Upper lobe of left lung (tissue), 6 donors: ENCODE measurements around the gene SF3A2. TPM values are rescaled to one million over a fixed set of nuclear protein-coding genes. Genes with fewer than 3 reads are reported as not detected.

ENCODE experiments used
- ATAC-seq, 2 donors: fragments of 200-7000 bp; cut with Tn5 transposase; one replicate each; pipeline ENCODE4 v1.9.1; 2022; ENCODE audit warnings: mild to moderate bottlenecking in 2 of 2, moderate library complexity in 2 of 2; ENCODE audit not compliant: low FRiP score in 2 of 2
- DNase-seq, 2 donors: peaks; one replicate each; pipeline ENCODE4 v3.0.0-alpha.2; 2019 to 2020
- H3K27ac ChIP-seq, 4 donors: fragments of 200-600 bp; sonication (generic); one replicate each; pipeline ENCODE4 v1.5.1; 2016 to 2019
- H3K27me3 ChIP-seq, 4 donors: fragments of 200-600 bp; sonication (generic); one replicate each; pipeline ENCODE4 v1.5.1; 2017 to 2019
- H3K36me3 ChIP-seq, 4 donors: fragments of 200-600 bp; sonication (generic); one replicate each; pipeline ENCODE4 v1.5.1; 2016 to 2019
- H3K4me1 ChIP-seq, 4 donors: fragments of 200-600 bp; sonication (generic); one replicate each; pipeline ENCODE4 v1.5.1; 2018 to 2019
- H3K4me3 ChIP-seq, 4 donors: fragments of 200-600 bp; sonication (generic); one replicate each; pipeline ENCODE4 v1.5.1; 2017 to 2019; ENCODE audit warnings: mild to moderate bottlenecking in 2 of 4, moderate library complexity in 1 of 4
- H3K9me3 ChIP-seq, 4 donors: fragments of 200-600 bp; sonication (generic); one replicate each; pipeline ENCODE4 v1.5.1; 2018 to 2019
- EP300 ChIP-seq, 4 donors: sonication (generic); formaldehyde crosslinking; IDR thresholded peaks; one replicate each; pipeline ENCODE4 v1.5.1; 2017; ENCODE audit warnings: antibody characterized with exemption in 4 of 4, control low read depth in 2 of 4
- POLR2A ChIP-seq, 4 donors: fragments of 450-650 bp; IDR thresholded peaks; one replicate each; pipeline ENCODE4 v1.5.1; 2016 to 2017; ENCODE audit warnings: antibody characterized with exemption in 4 of 4, mild to moderate bottlenecking in 2 of 4
- POLR2AphosphoS5 ChIP-seq, 2 donors: sonication (generic); formaldehyde crosslinking; IDR thresholded peaks; one replicate each; pipeline ENCODE4 v1.5.1; 2017; ENCODE audit warnings: antibody characterized with exemption in 2 of 2
- WGBS, 2 donors: methylation state at CpG; one replicate each; pipeline ENCODE4 v1.1.5; 2017 to 2018; 5-methylcytosine and 5-hydroxymethylcytosine counted together
- total RNA-seq, 6 donors: library from RNA; depleted of rRNA in 4 of 6; stranded (reverse); fragments of >200 nt in 4 of 6; gene quantifications; one replicate each; pipeline versions ENCODE4 v1.1.0 to v1.2.1, GENCODE V29; 2016 to 2021
- TF ChIP-seq, protein P1 (sequence below), 6 experiments: fragments of 450-650 bp in 4 of 6; fragments of 200-600 bp in 2 of 6; sonication (generic) in 2 of 6; IDR thresholded peaks; one replicate each; pipeline ENCODE4 v1.5.1; 2016 to 2019; ENCODE audit warnings: antibody characterized with exemption in 6 of 6
- donor health status: DM: no; HTN: no; CAD: no; lungs with moderate emphysema.
- donor health status: DM: no; HTN: yes; CAD: no; lungs with severe emphysema.

The SF3A2 gene
- total RNA-seq, 6 donors from 2014 or later, result 39.8 to 104 (median 70.7) TPM

GRCh38 chr19:2245273-2245672 lies 8.6 kb downstream of the SF3A2 start:
- H3K27ac ChIP-seq, result no peak overlapping the region
- no peak overlapping the region for H3K4me3 ChIP-seq
- TF ChIP-seq POLR2AphosphoS5 (IDR thresholded peaks at IDR 0.05), result no peak
- TF ChIP-seq POLR2A (IDR thresholded peaks at IDR 0.05), result no peak
- TF ChIP-seq, protein P1, sequence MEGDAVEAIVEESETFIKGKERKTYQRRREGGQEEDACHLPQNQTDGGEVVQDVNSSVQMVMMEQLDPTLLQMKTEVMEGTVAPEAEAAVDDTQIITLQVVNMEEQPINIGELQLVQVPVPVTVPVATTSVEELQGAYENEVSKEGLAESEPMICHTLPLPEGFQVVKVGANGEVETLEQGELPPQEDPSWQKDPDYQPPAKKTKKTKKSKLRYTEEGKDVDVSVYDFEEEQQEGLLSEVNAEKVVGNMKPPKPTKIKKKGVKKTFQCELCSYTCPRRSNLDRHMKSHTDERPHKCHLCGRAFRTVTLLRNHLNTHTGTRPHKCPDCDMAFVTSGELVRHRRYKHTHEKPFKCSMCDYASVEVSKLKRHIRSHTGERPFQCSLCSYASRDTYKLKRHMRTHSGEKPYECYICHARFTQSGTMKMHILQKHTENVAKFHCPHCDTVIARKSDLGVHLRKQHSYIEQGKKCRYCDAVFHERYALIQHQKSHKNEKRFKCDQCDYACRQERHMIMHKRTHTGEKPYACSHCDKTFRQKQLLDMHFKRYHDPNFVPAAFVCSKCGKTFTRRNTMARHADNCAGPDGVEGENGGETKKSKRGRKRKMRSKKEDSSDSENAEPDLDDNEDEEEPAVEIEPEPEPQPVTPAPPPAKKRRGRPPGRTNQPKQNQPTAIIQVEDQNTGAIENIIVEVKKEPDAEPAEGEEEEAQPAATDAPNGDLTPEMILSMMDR (IDR thresholded peaks at IDR 0.05), result no peak
- no peak for TF ChIP-seq EP300 (IDR thresholded peaks at IDR 0.05)
- H3K4me1 ChIP-seq, result peaks cover 39 to 51% (median 41%) of the 10 kb centered on the region in 4 donors
- DNase-seq, result peak in 1 of 2 donors; percentile 79
- peaks cover 43 to 67% (median 60%) of the 10 kb centered on the region in 4 donors for H3K36me3 ChIP-seq
- peaks cover 0 to 7% (median 5%) of the 10 kb centered on the region in 4 donors for H3K27me3 ChIP-seq
- ATAC-seq, result no peak
- WGBS, 2 donors, result 96 to 98% methylated on average over 12 to 15 of the region's 15 CpGs
- H3K9me3 ChIP-seq, result no peaks in the 10 kb centered on the region

DNA sequence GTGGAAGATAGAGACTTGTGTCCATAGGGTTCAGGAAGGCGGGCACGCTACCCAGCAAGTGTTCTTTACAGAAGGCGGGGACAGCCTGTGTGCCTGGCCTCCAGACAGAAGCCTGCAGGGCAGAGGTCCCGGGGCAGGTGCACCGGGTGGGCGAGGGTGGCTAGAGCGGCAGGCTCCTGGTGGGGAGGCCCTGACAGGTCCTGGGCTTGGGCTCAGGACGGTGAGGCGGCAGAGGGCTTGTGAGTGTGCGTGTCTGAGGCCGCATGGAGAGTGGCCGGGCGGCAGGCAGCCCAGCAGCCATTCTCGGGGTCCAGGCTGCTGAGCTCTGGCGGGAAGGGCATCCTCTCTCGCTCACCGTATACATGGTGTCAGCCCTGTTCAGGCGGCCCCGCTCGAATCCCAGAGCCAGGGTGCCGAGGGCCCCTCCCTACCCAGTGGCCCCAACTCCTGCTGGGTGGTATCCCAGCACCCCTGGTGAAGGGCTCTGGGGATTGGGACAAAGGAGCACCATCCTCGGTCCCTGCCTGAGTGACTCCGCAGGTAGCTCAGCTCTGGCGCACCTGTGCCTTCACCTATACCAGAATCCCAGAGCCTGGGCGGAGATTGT lies 9.5 kb downstream of the SF3A2 start:
- WGBS, 2 donors, result 90 to 97% methylated on average over 18 to 21 of the region's 25 CpGs
- no peaks in the 10 kb centered on the region for H3K9me3 ChIP-seq

DNA sequence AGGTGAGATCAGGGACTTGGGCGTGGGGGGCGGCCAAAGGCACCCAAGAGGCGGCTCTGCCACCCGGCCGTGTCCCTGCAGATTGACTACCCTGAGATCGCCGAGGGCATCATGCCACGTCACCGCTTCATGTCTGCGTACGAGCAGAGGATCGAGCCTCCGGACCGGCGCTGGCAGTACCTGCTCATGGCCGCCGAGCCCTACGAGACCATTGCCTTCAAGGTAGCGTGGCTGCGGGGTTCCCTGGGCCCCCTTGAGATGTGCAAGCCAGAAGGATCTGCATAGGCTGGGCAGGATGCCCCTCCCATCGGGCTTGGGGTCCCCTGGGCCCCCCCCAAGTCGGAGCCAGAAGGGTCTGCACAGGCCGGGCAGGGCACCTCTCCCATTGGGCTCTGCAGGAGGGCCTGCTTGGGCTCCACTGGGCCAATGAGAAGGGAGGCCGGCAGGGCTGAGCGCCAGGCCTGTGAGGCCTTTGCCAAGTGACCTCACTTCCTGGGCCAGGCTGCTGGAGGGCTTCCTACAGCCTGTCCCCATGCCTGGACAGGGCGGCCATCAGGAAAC lies 10.3 kb downstream of the SF3A2 start:
- H3K36me3 ChIP-seq, result peaks cover 43 to 67% (median 60%) of the 10 kb centered on the region in 4 donors
- no peaks in the 10 kb centered on the region for H3K9me3 ChIP-seq
- peaks cover 0 to 22% (median 20%) of the 10 kb centered on the region in 4 donors for H3K27me3 ChIP-seq
- peaks cover 39 to 51% (median 40%) of the 10 kb centered on the region in 4 donors for H3K4me1 ChIP-seq
- peak overlapping the region in 1 of 4 donors; percentile 27 for H3K27ac ChIP-seq
- TF ChIP-seq EP300 (IDR thresholded peaks at IDR 0.05) (no peak), POLR2AphosphoS5 (IDR thresholded peaks at IDR 0.05) (peak in 1 of 2 donors; percentile 6)
- TF ChIP-seq, protein P1 (IDR thresholded peaks at IDR 0.05), result no peak
- DNase-seq, result peak in 1 of 2 donors; percentile 85
- ATAC-seq, result peak in 1 of 2 donors; percentile 18
- WGBS, 2 donors, result 88 to 97% methylated on average over 6 to 26 of the region's 26 CpGs
- H3K4me3 ChIP-seq, result no peak overlapping the region

More for the DNA sequence above, 9.5 kb downstream of the SF3A2 start:
- Histone ChIP-seq H3K36me3 (peaks cover 43 to 67% (median 60%) of the 10 kb centered on the region in 4 donors), H3K4me1 (peaks cover 39 to 51% (median 41%) of the 10 kb centered on the region in 4 donors), H3K4me3 (no peak overlapping the region), H3K27me3 (peaks cover 0 to 14% (median 14%) of the 10 kb centered on the region in 4 donors), H3K27ac (no peak overlapping the region)
- no peak for TF ChIP-seq POLR2A (IDR thresholded peaks at IDR 0.05)
- TF ChIP-seq, protein P1 (IDR thresholded peaks at IDR 0.05), result no peak
- TF ChIP-seq POLR2AphosphoS5 (IDR thresholded peaks at IDR 0.05), result no peak
- no peak for TF ChIP-seq EP300 (IDR thresholded peaks at IDR 0.05)
- ATAC-seq (no peak), DNase-seq (peak in 1 of 2 donors; percentile 69)

DNA sequence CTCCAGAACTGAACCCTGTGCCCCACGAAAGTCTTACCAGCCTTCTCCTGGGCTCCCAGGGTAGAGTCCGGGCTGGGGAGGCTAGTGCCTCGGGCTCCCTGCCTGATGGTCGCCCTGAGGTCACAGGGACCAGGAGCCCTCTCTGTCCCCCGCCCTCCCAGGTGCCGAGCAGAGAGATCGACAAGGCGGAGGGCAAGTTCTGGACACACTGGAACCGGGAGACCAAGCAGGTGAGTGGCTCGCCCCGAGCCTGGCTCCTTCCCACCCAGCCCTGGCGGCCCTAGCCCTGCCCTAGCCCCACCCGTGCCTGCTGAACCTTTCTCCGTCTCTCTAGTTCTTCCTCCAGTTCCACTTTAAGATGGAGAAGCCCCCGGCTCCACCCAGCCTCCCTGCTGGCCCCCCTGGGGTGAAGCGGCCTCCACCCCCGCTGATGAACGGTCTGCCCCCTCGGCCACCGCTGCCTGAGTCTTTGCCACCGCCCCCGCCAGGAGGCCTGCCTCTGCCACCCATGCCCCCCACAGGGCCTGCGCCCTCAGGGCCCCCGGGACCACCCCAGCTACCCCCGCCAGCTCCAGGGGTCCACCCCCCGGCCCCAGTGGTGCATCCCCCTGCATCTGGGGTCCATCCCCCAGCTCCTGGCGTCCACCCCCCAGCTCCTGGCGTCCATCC lies 10.9 kb downstream of the SF3A2 start:
- WGBS, 2 donors, result 93 to 98% methylated on average over 20 to 21 of the region's 28 CpGs
- DNase-seq, result peak in 1 of 2 donors; percentile 66
- H3K4me3 ChIP-seq, result no peak overlapping the region
- TF ChIP-seq POLR2A (IDR thresholded peaks at IDR 0.05), result no peak
- TF ChIP-seq POLR2AphosphoS5 (IDR thresholded peaks at IDR 0.05), result no peak
- TF ChIP-seq EP300 (IDR thresholded peaks at IDR 0.05), result no peak
- TF ChIP-seq, protein P1 (IDR thresholded peaks at IDR 0.05), result no peak
- H3K27ac ChIP-seq, result peak overlapping the region in 2 of 4 donors; percentile 1 to 27
- ATAC-seq, result no peak
- peaks cover 0 to 29% (median 27%) of the 10 kb centered on the region in 4 donors for H3K27me3 ChIP-seq
- H3K9me3 ChIP-seq, result no peaks in the 10 kb centered on the region
- peaks cover 39 to 51% (median 40%) of the 10 kb centered on the region in 4 donors for H3K4me1 ChIP-seq
- peaks cover 43 to 62% (median 60%) of the 10 kb centered on the region in 4 donors for H3K36me3 ChIP-seq
